ENCODE results near the gene KDM4B. TPM values are rescaled to one million over a fixed set of nuclear protein-coding genes. Genes with fewer than 3 reads are reported as not detected.
"Not testable (repeated sequence)": the region's sequence is repeated elsewhere in the genome, so short reads cannot be mapped to it uniquely, and the experiment has no call there.

The KDM4B gene
- total and polyA plus RNA-seq, 9 of the 15 experiments (the other 6 are each of a cell fraction or from before 2014, with no cell fraction given) = 0.21 to 29.9 (median 7.3) TPM

DNA sequence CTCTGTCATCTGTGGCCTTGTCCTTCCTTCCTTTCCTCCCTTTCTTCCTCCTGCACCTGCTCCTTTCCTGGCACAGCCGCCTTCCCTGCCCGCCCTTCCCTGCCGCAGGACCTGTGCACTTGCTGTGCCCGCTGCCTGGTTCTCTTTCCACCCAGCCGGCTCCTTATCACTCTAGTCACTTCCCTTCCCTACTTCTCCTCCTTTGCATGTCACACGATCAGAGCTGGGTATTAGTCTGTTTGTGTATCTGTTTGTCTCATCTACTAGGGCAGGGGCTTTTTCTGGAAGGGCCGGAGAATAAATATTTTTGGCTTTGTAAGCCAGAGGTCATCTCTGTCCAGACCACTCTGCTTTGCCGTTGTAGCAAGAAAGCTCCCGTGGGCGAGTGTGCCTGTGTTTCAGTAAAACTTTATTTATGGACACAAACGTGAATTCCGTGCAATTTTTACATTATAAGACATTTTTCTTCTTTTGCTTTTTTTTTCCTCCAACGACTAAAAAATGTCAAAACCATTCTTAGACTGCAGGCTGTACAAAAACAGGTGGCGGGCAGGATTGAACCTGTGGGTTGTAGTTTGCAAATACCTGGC lies 6.1 kb downstream of the KDM4B start (continued):
- TF ChIP-seq, protein P1, sequence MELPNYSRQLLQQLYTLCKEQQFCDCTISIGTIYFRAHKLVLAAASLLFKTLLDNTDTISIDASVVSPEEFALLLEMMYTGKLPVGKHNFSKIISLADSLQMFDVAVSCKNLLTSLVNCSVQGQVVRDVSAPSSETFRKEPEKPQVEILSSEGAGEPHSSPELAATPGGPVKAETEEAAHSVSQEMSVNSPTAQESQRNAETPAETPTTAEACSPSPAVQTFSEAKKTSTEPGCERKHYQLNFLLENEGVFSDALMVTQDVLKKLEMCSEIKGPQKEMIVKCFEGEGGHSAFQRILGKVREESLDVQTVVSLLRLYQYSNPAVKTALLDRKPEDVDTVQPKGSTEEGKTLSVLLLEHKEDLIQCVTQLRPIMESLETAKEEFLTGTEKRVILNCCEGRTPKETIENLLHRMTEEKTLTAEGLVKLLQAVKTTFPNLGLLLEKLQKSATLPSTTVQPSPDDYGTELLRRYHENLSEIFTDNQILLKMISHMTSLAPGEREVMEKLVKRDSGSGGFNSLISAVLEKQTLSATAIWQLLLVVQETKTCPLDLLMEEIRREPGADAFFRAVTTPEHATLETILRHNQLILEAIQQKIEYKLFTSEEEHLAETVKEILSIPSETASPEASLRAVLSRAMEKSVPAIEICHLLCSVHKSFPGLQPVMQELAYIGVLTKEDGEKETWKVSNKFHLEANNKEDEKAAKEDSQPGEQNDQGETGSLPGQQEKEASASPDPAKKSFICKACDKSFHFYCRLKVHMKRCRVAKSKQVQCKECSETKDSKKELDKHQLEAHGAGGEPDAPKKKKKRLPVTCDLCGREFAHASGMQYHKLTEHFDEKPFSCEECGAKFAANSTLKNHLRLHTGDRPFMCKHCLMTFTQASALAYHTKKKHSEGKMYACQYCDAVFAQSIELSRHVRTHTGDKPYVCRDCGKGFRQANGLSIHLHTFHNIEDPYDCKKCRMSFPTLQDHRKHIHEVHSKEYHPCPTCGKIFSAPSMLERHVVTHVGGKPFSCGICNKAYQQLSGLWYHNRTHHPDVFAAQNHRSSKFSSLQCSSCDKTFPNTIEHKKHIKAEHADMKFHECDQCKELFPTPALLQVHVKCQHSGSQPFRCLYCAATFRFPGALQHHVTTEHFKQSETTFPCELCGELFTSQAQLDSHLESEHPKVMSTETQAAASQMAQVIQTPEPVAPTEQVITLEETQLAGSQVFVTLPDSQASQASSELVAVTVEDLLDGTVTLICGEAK (IDR thresholded peaks at IDR 0.05) = peak; percentile 62
- TF ChIP-seq, protein P1 (CRISPR knock-in tag; IDR thresholded peaks at IDR 0.05) = no peak
- TF ChIP-seq WHSC1 (IDR thresholded peaks at IDR 0.05; ENCODE audit: low read length) (no peak), SPI1 (IDR thresholded peaks at IDR 0.05; ENCODE audit: borderline replicate concordance, low read depth, low read length) (peak; percentile 35; the same call in 1 of the 2 replicates)

DNA sequence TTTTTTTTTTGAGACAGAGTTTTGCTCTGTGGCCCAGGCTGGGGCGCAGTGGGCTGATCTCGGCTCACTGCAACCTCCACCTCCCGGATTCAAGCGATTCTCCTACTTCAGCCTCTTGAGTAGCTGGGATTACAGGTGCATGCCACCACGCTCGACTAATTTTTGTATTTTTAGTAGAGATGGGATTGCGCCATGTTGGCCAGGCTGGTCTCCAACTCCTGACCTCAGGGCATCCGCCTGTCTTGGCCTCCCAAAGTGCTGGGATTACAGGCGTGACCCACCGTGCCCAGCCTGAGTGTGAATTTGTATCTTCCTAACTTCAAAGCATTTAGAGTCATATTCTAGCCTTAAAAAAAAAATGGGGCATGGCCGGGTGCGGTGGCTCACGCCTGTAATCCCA lies 6.7 kb downstream of the KDM4B start:
- H2AFZ ChIP-seq (ENCODE audit: low read depth, low read length); in situ Hi-C loops (cut with MboI); H3K27me3 ChIP-seq (ENCODE audit: control insufficient read depth in 2 of 2, insufficient read depth in 2 of 2, low read length in 2 of 2); CTCF ChIA-PET (ENCODE audit: low intra/inter-chr PET ratio); ATAC-seq; H3K4me2 ChIP-seq (ENCODE audit: insufficient read depth, low read length); FAIRE-seq; H3K9me3 ChIP-seq (replicated peaks; ENCODE audit: control insufficient read depth, insufficient read depth, low read depth, low read length); DNase-seq (ENCODE audit: extremely low read depth in 1 of 4, low spot score in 3 of 4); H3K27ac ChIP-seq (ENCODE audit: extremely low read depth, low read depth, low read length); BruUV-seq (replicated peaks); H3K4me3 ChIP-seq; intact Hi-C loops (cut with micrococcal nuclease); H3K9ac ChIP-seq (ENCODE audit: insufficient read depth in 1 of 2, low read depth in 2 of 2, low read length in 2 of 2); POLR2A ChIA-PET: not testable (repeated sequence)
- Histone ChIP-seq H3K9me1 (ENCODE audit: control insufficient read depth, insufficient read depth, low read length) (peaks cover 22% of the 10 kb centered on the region), H3K4me1 (replicated peaks in 1 of 2; ENCODE audit: control insufficient read depth in 2 of 2, insufficient read depth in 2 of 2, low read length in 2 of 2) (peaks cover 13 to 58% of the 10 kb centered on the region in 2 experiments; a peak in 4 of 5 replicates), H4K20me1 (replicated peaks; ENCODE audit: control insufficient read depth, insufficient read depth, low read length) (peaks cover 63% of the 10 kb centered on the region), H3K79me2 (ENCODE audit: control insufficient read depth, insufficient read depth, low read length) (peaks cover 88% of the 10 kb centered on the region), H3K36me3 (ENCODE audit: control insufficient read depth, insufficient read depth, low read length) (peaks cover 19% of the 10 kb centered on the region; the same call in 2 of the 3 replicates)
- 94% methylated on average over 10 of the region's 13 CpGs for WGBS (ENCODE audit: insufficient coverage, low coverage, missing lambda C conversion rate)
